T-helper 22 cell (primary cell): Measurements from ENCODE around the gene INTS12.

Experiments
- DNase-seq: peaks from one replicate; pipeline ENCODE4 v3.0.0-alpha.2; 2020; ENCODE audit warnings: low read depth

The INTS12 gene

DNA sequence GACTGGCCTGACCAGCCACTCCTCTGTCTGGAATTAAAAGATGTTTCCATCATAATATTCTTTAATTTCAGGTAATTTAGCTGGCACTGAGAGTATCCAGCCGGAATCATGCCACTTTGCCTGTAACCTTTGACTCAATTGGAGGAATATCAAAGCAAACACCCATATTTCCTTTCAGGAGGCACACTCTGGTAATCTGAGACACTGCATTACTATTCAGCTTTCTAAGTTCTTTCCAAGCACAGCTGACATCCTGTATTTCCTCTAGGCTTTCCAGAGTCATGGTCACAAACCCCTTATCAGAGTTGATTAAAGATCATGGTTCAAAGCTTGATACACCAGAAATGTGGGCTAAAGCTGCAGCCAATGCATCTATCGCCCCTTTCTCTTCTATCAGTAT, 29.3 kb downstream of the INTS12 start:
- DNase-seq = no peak

- DNase-seq = no peak
Measured at GRCh38 chr4:105677709-105678108, 30.8 kb downstream of the INTS12 start.

DNA sequence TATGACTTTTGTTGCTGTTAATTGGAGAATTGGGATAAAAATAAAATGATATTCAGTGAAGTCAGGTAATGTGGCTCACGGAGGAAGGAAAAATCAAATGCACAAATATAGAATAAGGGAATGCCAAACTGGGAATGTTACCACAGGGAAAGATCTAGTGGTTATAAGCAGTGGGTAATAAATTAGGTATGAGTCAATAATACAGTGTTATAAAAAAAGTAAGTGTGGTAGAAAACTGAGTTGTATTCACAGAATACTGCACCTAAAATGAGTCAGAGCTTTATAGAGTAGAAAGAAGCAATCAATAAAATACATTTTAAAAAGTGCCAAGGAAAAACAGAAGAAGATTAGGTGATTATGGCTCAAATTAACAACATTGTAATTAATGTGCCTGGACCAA, 34.5 kb downstream of the INTS12 start:
- DNase-seq = no peak

DNA sequence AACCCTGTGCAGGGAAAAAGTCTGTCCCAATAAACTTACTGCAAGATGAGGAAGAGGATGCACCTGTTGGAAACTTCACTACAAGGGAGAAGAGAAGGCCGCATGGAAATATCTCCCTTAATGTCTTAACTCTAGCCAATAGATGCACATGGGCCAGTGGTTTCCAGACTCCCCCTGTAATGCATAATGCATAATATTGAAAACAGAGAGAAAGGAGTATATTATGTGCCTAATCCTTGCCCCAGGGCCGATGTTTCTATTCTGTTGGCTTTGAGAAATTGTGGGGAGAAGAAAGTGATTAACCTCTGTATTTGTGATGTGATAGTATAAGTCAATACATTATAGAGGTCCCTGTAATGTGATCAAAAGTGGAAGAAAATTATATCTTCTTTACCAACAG, 37.2 kb downstream of the INTS12 start:
- no peak for DNase-seq

GRCh38 chr4:105670684-105671083, 37.8 kb downstream of the INTS12 start:
- DNase-seq = no peak

GRCh38 chr4:105666693-105667092, 41.8 kb downstream of the INTS12 start:
- DNase-seq = no peak

- DNase-seq = no peak
Measured at GRCh38 chr4:105662935-105663675, 45.4 kb downstream of the INTS12 start.

DNA sequence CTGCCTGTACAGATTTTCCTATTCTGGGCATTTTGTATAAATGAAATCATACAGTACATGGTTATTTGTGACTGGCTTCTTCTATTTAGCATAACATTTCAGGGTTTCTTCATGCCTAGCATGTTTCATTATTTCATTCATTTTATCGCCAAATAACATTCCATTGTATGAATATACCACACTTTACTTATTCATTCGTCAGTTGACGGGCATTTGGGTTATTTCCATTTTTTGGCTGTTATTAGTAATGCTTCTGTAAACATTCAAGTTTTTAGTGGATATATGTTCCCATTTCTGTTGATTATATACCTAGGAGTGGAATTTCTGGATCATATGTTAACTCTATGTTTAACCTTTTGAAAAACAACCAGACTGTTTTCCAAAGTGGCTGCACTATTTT, 47.5 kb downstream of the INTS12 start:
- no peak for DNase-seq

- no peak for DNase-seq
Measured at GRCh38 chr4:105659190-105659589, 49.3 kb downstream of the INTS12 start.

- no peak for DNase-seq
Measured at GRCh38 chr4:105657117-105657765, 51.2 kb downstream of the INTS12 start.

- DNase-seq = no peak
Measured at GRCh38 chr4:105652286-105652888, 56.1 kb downstream of the INTS12 start.

GRCh38 chr4:105651884-105652283, 56.6 kb downstream of the INTS12 start:
- no peak for DNase-seq

GRCh38 chr4:105650190-105650589, 58.3 kb downstream of the INTS12 start:
- DNase-seq = no peak

- DNase-seq = no peak
Measured at GRCh38 chr4:105645440-105645839, 63.0 kb downstream of the INTS12 start.

- no peak for DNase-seq
Measured at GRCh38 chr4:105644257-105644656, 64.2 kb downstream of the INTS12 start.

DNA sequence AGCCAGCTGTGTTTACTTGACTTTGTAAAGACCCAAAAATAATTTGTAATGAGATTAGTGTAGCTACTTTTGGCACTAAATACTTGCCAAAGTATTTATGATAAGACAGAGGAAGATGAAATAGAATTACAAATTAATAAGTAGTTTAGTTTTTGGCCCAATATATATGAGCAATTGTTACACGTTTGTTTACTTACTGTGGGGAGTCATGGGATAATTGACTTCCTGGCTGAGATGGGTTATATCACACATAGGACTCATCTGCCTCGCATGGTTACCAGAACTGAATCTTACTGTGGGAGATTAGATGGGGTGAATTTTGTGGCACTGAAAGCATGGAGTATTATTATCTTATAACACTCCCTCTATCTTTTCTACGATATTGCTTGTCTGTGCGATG, 66.6 kb downstream of the INTS12 start:
- no peak for DNase-seq

DNA sequence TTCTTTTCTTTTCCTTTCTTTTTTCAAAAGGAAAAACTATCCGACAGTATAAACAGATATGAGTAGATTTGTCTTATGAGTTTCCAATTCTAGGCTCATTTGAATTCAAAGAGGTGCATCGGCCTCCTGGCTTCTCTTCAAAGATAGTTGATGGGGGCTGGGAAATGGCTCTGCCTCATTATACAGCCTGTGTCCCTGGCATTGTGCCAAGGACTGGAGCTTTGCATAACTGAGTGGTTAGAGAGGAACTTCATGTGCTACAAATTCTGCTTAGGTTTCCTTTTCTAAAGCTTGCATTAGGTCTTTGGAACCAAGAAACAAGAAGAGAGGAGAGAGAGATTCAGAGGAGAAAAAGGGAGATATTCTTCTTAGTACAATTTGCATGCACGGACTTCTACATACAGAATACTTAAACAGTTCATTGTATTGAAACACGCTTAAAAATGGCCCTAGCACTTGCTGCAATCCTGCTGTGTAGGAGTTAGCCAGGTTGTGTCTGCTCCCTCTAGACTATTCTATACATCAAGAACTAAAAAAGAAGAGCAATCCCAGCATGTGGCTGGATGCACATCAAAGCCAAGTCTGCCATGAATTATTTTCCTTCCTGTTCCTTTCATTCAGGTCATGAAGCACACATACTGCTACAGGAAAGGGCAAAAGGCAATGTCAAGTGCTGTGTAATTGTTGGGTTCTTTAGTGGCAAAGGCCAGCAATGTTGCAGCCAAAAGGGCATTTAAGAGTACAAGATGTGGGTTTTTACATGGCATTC, 70.9 kb downstream of the INTS12 start:
- DNase-seq = no peak

DNA sequence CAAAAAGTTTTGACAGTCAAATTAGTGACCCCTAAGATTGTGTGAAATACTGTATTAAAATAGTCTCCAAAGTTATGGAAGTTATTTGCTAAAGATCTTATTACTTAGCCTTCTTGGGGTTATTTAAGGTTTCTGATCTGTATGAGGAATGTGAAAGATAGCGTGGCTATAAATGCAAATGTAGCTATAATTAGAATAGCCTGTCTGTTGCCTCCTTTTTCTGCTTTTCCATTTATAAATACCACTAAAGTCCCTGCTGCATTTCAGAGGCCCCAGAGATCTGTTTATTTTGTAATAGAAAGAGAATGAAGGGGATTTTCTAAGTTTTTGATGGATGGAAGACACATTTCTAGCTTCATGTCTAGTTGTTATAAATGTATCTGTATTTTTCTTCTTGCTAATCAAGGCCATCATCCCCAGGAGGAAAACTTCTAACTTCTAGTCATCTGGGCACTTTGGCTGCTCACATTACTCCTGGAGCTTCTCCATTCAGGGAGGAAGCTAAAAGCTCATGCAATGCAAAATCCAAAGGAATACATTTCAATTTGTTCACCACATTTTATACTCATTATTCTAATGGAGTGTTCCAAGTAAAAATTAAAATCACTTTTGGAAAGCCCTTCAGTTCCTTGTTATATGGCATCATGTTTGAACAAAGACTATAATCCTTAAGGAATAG, 73.9 kb downstream of the INTS12 start:
- no peak for DNase-seq

DNA sequence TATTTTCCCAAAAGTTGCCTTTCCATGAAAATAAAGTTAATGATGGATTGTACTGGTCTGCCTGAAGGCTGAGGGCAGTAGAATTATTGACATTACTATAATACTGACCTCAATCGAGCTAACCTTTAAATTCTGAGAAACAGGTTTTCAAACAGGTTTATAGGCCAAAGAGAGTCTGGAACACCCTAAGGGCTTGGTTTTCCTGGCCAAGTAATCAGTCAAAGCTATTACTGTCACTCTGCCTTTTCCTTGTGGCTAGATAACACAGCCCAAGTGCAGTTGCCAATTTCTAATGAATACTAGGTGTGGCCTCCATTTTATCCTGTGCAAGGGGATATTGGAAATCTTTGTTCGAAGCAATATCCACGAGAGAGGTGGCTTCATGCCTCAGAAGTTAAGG, 75.2 kb downstream of the INTS12 start:
- no peak for DNase-seq
